GM13977 (cell line): ENCODE results near the gene CROCC2.

Source experiments
- DNase-seq: peaks from one replicate; pipeline ENCODE4 v3.0.0; 2012; ENCODE audit warnings: low spot score
- in situ Hi-C: fragments of 300-500 bp; cut with MboI; formaldehyde crosslinking; loops from one replicate; pipeline ENCODE4 v1.12.0; 2022; ENCODE audit warnings: low sequenced_read_pairs, low pct_unique_long_range_greater_than_20kb, mixed read lengths, inconsistent platforms; ENCODE audit not compliant: unreplicated experiment
- TF ChIP-seq, protein P1 (sequence below): IDR thresholded peaks from 2 replicates; pipeline ENCODE4 v1.5.1; 2012; ENCODE audit warnings: mild to moderate bottlenecking, control low read depth; ENCODE audit not compliant: insufficient read depth; ENCODE audit errors: extremely low read depth, missing control alignments

The CROCC2 gene

DNA sequence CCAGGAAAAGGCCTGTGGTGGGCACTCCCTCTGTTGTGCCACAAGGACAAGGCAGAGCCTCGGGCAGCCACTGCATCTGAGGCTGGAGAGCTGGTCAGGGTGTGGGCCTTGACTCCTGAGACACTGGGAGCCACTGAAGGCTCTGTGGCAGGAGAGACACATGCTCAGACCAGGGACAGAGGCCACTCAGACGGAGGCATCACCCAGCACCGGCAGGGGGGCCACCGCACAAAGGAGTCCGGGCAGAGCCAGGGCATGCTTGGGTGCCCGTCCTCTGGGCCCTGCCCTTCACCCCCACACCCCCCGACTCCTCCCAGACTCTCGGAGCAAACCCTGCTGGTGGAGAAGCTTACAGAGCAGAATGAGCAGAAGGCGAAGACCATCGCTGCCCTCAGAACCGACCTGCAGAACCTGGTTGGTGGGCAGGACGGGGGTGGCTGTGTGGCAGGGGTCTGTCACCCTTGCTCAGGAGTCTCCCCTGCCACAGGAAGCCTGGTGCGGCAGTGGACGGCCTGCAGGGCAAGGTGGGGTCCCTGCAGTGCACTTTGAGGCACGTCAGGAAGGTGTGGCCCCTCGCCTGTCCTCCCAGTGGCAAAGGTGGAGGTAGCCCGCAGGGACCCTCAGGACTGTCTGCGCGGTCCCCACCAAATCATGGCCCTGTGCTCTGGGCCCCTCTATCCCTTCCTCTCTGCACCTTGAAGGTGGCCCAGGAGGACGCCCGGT is 26.0 kb downstream of the CROCC2 start:
- in situ Hi-C loops, result no loop called here
- no peak for DNase-seq
- TF ChIP-seq, protein P1, sequence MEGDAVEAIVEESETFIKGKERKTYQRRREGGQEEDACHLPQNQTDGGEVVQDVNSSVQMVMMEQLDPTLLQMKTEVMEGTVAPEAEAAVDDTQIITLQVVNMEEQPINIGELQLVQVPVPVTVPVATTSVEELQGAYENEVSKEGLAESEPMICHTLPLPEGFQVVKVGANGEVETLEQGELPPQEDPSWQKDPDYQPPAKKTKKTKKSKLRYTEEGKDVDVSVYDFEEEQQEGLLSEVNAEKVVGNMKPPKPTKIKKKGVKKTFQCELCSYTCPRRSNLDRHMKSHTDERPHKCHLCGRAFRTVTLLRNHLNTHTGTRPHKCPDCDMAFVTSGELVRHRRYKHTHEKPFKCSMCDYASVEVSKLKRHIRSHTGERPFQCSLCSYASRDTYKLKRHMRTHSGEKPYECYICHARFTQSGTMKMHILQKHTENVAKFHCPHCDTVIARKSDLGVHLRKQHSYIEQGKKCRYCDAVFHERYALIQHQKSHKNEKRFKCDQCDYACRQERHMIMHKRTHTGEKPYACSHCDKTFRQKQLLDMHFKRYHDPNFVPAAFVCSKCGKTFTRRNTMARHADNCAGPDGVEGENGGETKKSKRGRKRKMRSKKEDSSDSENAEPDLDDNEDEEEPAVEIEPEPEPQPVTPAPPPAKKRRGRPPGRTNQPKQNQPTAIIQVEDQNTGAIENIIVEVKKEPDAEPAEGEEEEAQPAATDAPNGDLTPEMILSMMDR, result no peak

- DNase-seq, result no peak
- in situ Hi-C loops, result no loop called here
- TF ChIP-seq, protein P1, result no peak
These were observed 26.6 kb downstream of the CROCC2 start for GRCh38 chr2:240932724-240933047.

DNA sequence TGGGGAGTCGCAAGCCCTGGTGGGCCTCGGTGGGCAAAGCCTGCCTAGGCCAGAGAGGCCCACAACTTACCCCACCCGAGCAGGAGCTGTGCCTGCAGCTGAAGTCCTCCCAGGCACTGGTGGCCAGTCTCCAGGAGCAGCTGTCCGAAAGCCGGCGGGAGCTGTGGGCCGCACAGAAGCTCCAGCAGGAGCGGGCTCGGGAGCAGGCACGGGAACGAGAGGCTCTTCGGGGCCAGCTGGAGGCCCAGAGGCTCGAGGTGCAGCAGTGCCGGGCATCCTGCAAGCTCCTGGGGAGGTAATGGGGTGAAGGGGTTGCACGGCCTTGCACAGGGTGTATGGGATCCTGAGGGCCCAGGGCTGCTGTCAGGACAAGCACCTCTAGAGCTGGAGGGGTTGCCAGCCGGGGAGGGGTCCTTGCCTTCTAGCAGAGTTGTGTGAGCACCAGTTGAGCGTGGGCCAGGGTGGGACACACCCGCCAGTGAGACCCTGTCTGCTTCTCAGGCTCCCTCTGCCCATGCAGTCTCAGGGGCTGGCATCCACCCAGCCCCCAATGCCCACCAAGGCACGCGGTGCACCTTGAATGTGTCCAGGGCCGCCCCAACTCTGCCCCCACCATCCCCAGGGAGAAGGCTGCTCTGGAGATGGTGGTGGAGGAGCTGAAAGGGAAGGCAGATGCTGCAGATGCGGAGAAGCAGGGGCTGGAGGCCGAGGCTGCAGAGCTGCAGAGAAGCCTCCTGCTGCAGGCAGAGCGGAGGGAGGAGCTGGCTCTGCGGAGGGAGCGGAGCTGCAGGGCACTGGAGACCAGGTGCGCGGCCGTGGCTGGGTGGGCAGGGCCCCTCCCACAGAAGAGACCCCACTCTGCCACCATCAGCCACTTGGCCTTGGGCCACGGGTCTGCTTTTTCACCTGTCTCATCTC is 27.2 kb downstream of the CROCC2 start:
- DNase-seq, result no peak
- in situ Hi-C loops, result no loop called here
- TF ChIP-seq, protein P1, result no peak

- in situ Hi-C loops, result no loop called here
- TF ChIP-seq, protein P1, result no peak
- DNase-seq, result no peak
These were observed 28.0 kb downstream of the CROCC2 start for GRCh38 chr2:240933966-240934700.

- in situ Hi-C loops, result no loop called here
- DNase-seq, result no peak
- TF ChIP-seq, protein P1, result no peak
These were observed 28.6 kb downstream of the CROCC2 start for GRCh38 chr2:240934701-240935102.

DNA sequence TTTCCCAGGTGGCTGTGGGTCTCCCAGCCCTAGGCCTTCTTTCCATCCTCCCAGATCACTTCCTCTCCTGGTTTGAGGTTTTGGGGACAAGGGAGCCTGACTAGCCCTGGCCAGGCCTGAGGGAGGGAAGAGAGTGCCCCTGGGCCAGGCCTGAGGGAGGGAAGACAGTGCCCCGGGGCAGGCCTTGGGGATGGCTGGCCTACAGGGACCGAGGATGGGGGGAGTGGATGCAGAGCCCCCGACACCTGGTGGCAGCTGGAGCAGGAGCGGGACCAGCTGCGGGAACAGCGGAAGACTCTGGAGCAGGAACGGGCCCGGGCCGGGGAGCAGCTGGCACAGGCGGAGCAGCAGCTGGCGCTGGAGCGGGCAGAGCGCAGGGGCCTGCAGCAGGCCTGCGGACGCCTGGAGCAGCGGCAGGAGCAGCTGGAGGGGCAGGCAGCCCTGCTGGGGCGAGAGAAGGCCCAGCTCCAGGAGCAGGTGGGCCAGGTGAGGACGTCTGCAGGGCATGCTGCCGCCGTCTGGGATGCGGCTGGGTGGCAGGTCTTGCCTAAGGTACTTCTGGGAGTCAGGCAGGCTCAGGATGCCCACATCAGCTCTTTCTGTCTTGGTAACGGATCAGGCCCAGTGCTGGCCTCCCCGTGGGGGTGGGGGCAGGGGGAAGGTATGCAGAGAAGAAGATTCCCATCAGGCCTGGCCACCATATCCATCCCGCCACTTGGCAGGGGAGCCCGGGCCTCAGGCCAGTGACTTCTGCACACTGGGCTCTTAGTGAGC is 29.2 kb downstream of the CROCC2 start:
- TF ChIP-seq, protein P1, result no peak
- no peak for DNase-seq
- in situ Hi-C loops, result no loop called here
